Liver (tissue), 9 donors: ENCODE measurements around the gene RAN. TPM values are rescaled to one million over a fixed set of nuclear protein-coding genes. Genes with fewer than 3 reads are reported as not detected.

Experiments
- DNase-seq: peaks from one replicate; pipeline ENCODE4 v3.0.0-alpha.2; 2017; ENCODE audit warnings: low spot score
- H3K27ac ChIP-seq, 2 donors: one replicate each; pipeline ENCODE4 v1.7.0; 2013; ENCODE audit warnings: inconsistent platforms in 2 of 2, low read length in 2 of 2, control low read depth in 1 of 2, low read depth in 1 of 2, mild to moderate bottlenecking in 1 of 2
- H3K27me3 ChIP-seq, 4 donors: one replicate each; pipeline versions ENCODE4 v1.6.1 to v1.7.0; 2013; ENCODE audit warnings: low read length in 3 of 4, inconsistent platforms in 1 of 4, mild to moderate bottlenecking in 1 of 4, moderate library complexity in 1 of 4; ENCODE audit not compliant: control insufficient read depth in 4 of 4, insufficient read depth in 4 of 4
- H3K36me3 ChIP-seq, 4 donors: one replicate each; pipeline versions ENCODE4 v1.6.1 to v1.7.0; 2013; ENCODE audit warnings: low read length in 3 of 4, mild to moderate bottlenecking in 3 of 4, low read depth in 1 of 4, moderate library complexity in 1 of 4; ENCODE audit not compliant: control insufficient read depth in 4 of 4, insufficient read depth in 3 of 4
- H3K4me1 ChIP-seq, 4 donors: one replicate each; pipeline versions ENCODE4 v1.6.1 to v1.7.0; 2013; ENCODE audit warnings: low read length in 3 of 4, mild to moderate bottlenecking in 3 of 4, moderate library complexity in 1 of 4; ENCODE audit not compliant: control insufficient read depth in 4 of 4, insufficient read depth in 4 of 4
- H3K4me3 ChIP-seq, 3 donors: one replicate each; pipeline versions ENCODE4 v1.6.1 to v1.7.0; 2013; ENCODE audit warnings: low read length in 3 of 3, control low read depth in 1 of 3, low read depth in 1 of 3, mild to moderate bottlenecking in 1 of 3
- H3K9ac ChIP-seq, 2 donors: one replicate each; pipeline ENCODE4 v1.7.0; 2013; ENCODE audit warnings: low read length in 2 of 2, mild to moderate bottlenecking in 2 of 2, moderate library complexity in 2 of 2, control low read depth in 1 of 2, low read depth in 1 of 2
- H3K9me3 ChIP-seq, 4 donors: one replicate each; pipeline versions ENCODE4 v1.6.1 to v1.7.0; 2013; ENCODE audit warnings: low read length in 3 of 4; ENCODE audit not compliant: control insufficient read depth in 4 of 4
- ATF3 ChIP-seq: IDR thresholded peaks from 2 replicates; pipeline ENCODE4 v1.6.1; 2016; ENCODE audit warnings: antibody characterized with exemption
- CTCF ChIP-seq: fragments of 150-350 bp; IDR thresholded peaks from 2 replicates; pipeline ENCODE4 v1.5.1; 2017; ENCODE audit warnings: improper control_type of control experiment, low read depth, low read length; ENCODE audit not compliant: missing input control
- EGR1 ChIP-seq, 2 donors: IDR thresholded peaks; 2 replicates each; pipeline ENCODE4 v1.6.1; 2016 to 2018; ENCODE audit warnings: antibody characterized with exemption in 2 of 2, low read depth in 2 of 2
- FOXA1 ChIP-seq: IDR thresholded peaks from 2 replicates; pipeline ENCODE4 v1.6.1; 2016; ENCODE audit warnings: antibody characterized with exemption
- FOXA2 ChIP-seq: IDR thresholded peaks from 2 replicates; pipeline ENCODE4 v1.6.1; 2016; ENCODE audit warnings: antibody characterized with exemption
- GABPA ChIP-seq, 2 donors: IDR thresholded peaks in 1 of 2; conservative IDR thresholded peaks in 1 of 2; 2 replicates each; pipeline ENCODE4 v1.6.1; 2016; ENCODE audit warnings: antibody characterized with exemption in 2 of 2, mild to moderate bottlenecking in 1 of 2, moderate library complexity in 1 of 2
- HNF4A ChIP-seq, 2 donors: conservative IDR thresholded peaks; 2 replicates each; pipeline ENCODE4 v1.6.1; 2016; ENCODE audit warnings: antibody characterized with exemption in 2 of 2, mild to moderate bottlenecking in 2 of 2
- HNF4G ChIP-seq: IDR thresholded peaks from 2 replicates; pipeline ENCODE4 v1.6.1; 2016; ENCODE audit warnings: antibody characterized with exemption
- JUND ChIP-seq, 2 donors: IDR thresholded peaks; 2 replicates each; pipeline ENCODE4 v1.6.1; 2016; ENCODE audit warnings: antibody characterized with exemption in 2 of 2
- MAX ChIP-seq: IDR thresholded peaks from 2 replicates; pipeline ENCODE4 v1.6.1; 2016; ENCODE audit warnings: antibody characterized with exemption
- NR2F2 ChIP-seq: IDR thresholded peaks from 2 replicates; pipeline ENCODE4 v1.6.1; 2016; ENCODE audit warnings: antibody characterized with exemption
- RAD21 ChIP-seq, 2 donors: IDR thresholded peaks; 2 replicates each; pipeline ENCODE4 v1.6.1; 2016; ENCODE audit warnings: antibody characterized with exemption in 2 of 2, mild to moderate bottlenecking in 2 of 2
- REST ChIP-seq: IDR thresholded peaks from 2 replicates; pipeline ENCODE4 v1.6.1; 2016; ENCODE audit warnings: antibody characterized with exemption, mild to moderate bottlenecking
- RXRA ChIP-seq, 2 donors: IDR thresholded peaks; 2 replicates each; pipeline ENCODE4 v1.6.1; 2017 to 2018; ENCODE audit warnings: antibody characterized with exemption in 2 of 2, mild to moderate bottlenecking in 1 of 2
- SP1 ChIP-seq: IDR thresholded peaks from 2 replicates; pipeline ENCODE4 v1.6.1; 2018; ENCODE audit warnings: antibody characterized with exemption, mild to moderate bottlenecking
- YY1 ChIP-seq: IDR thresholded peaks from 2 replicates; pipeline ENCODE4 v1.6.1; 2016; ENCODE audit warnings: antibody characterized with exemption, mild to moderate bottlenecking
- ZBTB33 ChIP-seq: IDR thresholded peaks from 2 replicates; pipeline ENCODE4 v1.6.1; 2016; ENCODE audit warnings: antibody characterized with exemption
- WGBS: extraction: QIAGEN DNeasy Blood & Tissue Kit; methylation state at CpG from one replicate; pipeline ENCODE4 v1.1.7; 2013; 5-methylcytosine and 5-hydroxymethylcytosine counted together
- polyA plus RNA-seq, 2 donors: library from polyadenylated mRNA; stranded (reverse) in 1 of 2; unstranded in 1 of 2; fragments of 200-250 nt in 1 of 2; fragments of >200 nt in 1 of 2; fragmentation: Nextera tagmentation in 1 of 2; extraction: Ambion mirVana in 1 of 2; gene quantifications; one replicate each; pipeline versions ENCODE4 v1.2.1 to v1.2.3, GENCODE V29; 2013 to 2015
- total RNA-seq, 2 donors: library from RNA; depleted of rRNA; stranded (reverse); fragments of >200 nt; gene quantifications; one replicate each; pipeline ENCODE4 v1.2.3, GENCODE V29; 2014
- donor health status: healthy.
- donor health status: healthy.
- donor health status: healthy.
- donor health status: healthy.
- donor health status: healthy.

Gene RAN
- total and polyA plus RNA-seq, 4 donors = 102 to 281 (median 186) TPM

- Histone ChIP-seq H3K27ac (no peak overlapping the region), H3K4me1 (peaks cover 8 to 39% (median 25%) of the 10 kb centered on the region in 4 donors), H3K9ac (no peak overlapping the region), H3K27me3 (no peaks in the 10 kb centered on the region), H3K36me3 (peaks cover 4 to 18% (median 12%) of the 10 kb centered on the region in 4 donors), H3K9me3 (no peaks in the 10 kb centered on the region), H3K4me3 (no peak overlapping the region)
- DNase-seq = no peak
- WGBS = 80% methylated on average over 3 of the region's 3 CpGs
- TF ChIP-seq FOXA1 = no peak
- no peak for TF ChIP-seq YY1
- no peak for TF ChIP-seq MAX
- no peak for TF ChIP-seq SP1
- TF ChIP-seq ZBTB33 = no peak
- no peak for TF ChIP-seq RXRA (IDR thresholded peaks at IDR 0.05)
- TF ChIP-seq CTCF = no peak
- TF ChIP-seq NR2F2 = no peak
- TF ChIP-seq GABPA (IDR thresholded peaks at IDR 0.05 in 1 of 2, conservative IDR thresholded peaks at IDR 0.05 in 1 of 2) = no peak
These were observed 5.5 kb downstream of the RAN start for GRCh38 chr12:130877333-130877732.

GRCh38 chr12:130878193-130879185, 6.6 kb downstream of the RAN start:
- H3K9ac ChIP-seq = no peak overlapping the region
- TF ChIP-seq ATF3 (no peak), EGR1 (IDR thresholded peaks at IDR 0.05; ENCODE audit: low read depth in 2 of 2) (no peak), FOXA1 (no peak), REST (no peak), HNF4A (conservative IDR thresholded peaks at IDR 0.05) (no peak), RXRA (IDR thresholded peaks at IDR 0.05) (no peak), ZBTB33 (no peak), HNF4G (no peak), FOXA2 (no peak), GABPA (IDR thresholded peaks at IDR 0.05 in 1 of 2, conservative IDR thresholded peaks at IDR 0.05 in 1 of 2) (no peak), MAX (no peak), JUND (IDR thresholded peaks at IDR 0.05) (no peak), RAD21 (IDR thresholded peaks at IDR 0.05) (no peak), SP1 (no peak), NR2F2 (no peak)
- peaks cover 4 to 18% (median 10%) of the 10 kb centered on the region in 4 donors for H3K36me3 ChIP-seq
- H3K4me3 ChIP-seq = no peak overlapping the region
- no peak overlapping the region for H3K27ac ChIP-seq
- H3K4me1 ChIP-seq = peaks cover 4 to 31% (median 17%) of the 10 kb centered on the region in 4 donors
- 74% methylated on average over 24 of the region's 24 CpGs for WGBS
- no peak for DNase-seq
- no peaks in the 10 kb centered on the region for H3K9me3 ChIP-seq
- no peaks in the 10 kb centered on the region for H3K27me3 ChIP-seq
